T-helper 1 cell treated with Interleukin-12 subunit alpha and Interleukin-12 subunit beta and Interleukin-4 antibody, amounts not matched to agents 30 μg/mL and 1 μg/mL, for 36 hours (primary cell): ENCODE data around the gene UBAC1.

Experiments
- H3K27ac Mint-ChIP-seq: one replicate; pipeline ENCODE4 v1.8.0; 2021; ENCODE audit warnings: mild to moderate bottlenecking, mixed read lengths
- H3K27me3 Mint-ChIP-seq: one replicate; pipeline ENCODE4 v1.8.0; 2021; ENCODE audit warnings: low read depth, mixed read lengths
- H3K36me3 Mint-ChIP-seq: one replicate; pipeline ENCODE4 v1.8.0; 2021; ENCODE audit warnings: low read depth, mixed read lengths
- H3K4me1 Mint-ChIP-seq: one replicate; pipeline ENCODE4 v1.8.0; 2021; ENCODE audit warnings: low read depth, mixed read lengths
- H3K4me3 Mint-ChIP-seq: one replicate; pipeline ENCODE4 v1.8.0; 2021; ENCODE audit warnings: mild to moderate bottlenecking, moderate library complexity, mixed read lengths
- H3K9me3 Mint-ChIP-seq: one replicate; pipeline ENCODE4 v1.8.0; 2021; ENCODE audit warnings: mixed read lengths

UBAC1 gene

DNA sequence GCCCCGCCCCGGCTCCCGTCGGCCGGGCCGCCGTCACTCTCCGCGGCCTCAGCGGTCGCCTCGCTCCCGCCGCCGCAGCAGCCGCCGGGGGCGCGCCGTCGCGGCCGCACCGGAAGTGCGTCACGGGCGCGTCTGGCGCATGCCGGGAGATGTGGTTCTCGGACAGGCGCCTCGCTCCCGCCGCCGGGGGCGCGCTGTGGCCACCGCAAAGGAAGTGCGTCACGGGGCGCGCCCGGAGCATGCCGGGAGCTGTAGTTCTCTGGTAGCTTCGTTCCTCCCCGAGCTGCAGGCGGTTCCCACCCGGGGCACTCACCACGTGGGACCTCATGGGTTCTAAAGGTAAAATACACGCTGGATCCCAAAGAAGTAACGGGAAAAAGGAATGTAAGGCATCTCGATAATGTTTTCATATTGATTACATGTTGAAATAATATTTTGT lies at the start of gene UBAC1:
Gene UBAC1 (minus strand): TSS at position 97 of the 439 bp plus-strand sequence. CDS start 211 bp downstream, outside the sequence.
- peak within 1 kb of the TSS; percentile 81 for H3K27ac Mint-ChIP-seq
- no peaks in the 10 kb centered on the region for H3K9me3 Mint-ChIP-seq
- H3K36me3 Mint-ChIP-seq: no peaks in the 10 kb centered on the region
- peaks cover 17% of the 10 kb centered on the region for H3K4me1 Mint-ChIP-seq
- H3K27me3 Mint-ChIP-seq: peaks cover 9% of the 10 kb centered on the region
- peak within 1 kb of the TSS; percentile 83 for H3K4me3 Mint-ChIP-seq

DNA sequence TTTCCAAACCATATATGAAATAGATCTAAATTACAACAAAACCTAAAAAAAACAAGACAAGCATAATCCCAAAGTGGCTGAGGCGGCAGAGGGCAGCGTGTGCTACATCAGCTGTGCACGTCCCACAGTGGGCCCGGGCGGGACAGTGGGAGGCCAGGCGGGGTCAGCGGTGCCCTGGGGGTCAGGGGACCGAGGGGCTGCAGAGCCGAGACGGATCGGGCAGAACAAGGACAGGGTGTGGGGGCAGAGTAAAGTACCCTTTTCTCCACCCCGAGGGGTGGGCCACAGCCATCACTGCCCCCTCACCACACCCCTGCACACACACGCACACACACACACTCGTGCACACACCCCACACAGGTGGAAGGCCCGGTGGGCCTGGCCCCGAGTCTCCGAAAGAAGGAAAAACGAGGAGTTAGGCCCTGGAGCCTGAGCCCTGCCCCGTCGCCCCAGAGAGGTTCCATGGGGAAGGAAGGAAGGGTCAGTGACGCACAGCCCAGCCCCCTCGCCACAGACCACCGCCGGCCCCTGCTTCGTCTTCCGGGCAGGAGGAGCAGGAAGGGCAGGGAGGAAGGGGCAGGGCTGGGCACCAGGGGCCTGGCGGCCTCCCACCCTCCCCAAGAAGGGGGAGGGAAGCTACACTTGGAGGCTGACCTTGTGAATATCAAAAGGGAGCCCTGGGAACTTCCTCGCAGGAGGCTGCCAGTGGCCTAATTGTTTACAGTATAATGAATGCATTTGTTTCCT lies 49.6 kb upstream of the UBAC1 start:
- Mint-ChIP-seq H3K27ac (no peak overlapping the region), H3K4me3 (no peak overlapping the region), H3K36me3 (no peaks in the 10 kb centered on the region), H3K9me3 (no peaks in the 10 kb centered on the region), H3K27me3 (no peaks in the 10 kb centered on the region), H3K4me1 (no peaks in the 10 kb centered on the region)

GRCh38 chr9:136010176-136010575 lies 49.0 kb upstream of the UBAC1 start:
- Mint-ChIP-seq H3K27ac (no peak overlapping the region), H3K4me1 (no peaks in the 10 kb centered on the region), H3K9me3 (no peaks in the 10 kb centered on the region), H3K36me3 (no peaks in the 10 kb centered on the region), H3K4me3 (no peak overlapping the region), H3K27me3 (no peaks in the 10 kb centered on the region)

- H3K36me3 Mint-ChIP-seq: no peaks in the 10 kb centered on the region
- H3K4me1 Mint-ChIP-seq: no peaks in the 10 kb centered on the region
- H3K4me3 Mint-ChIP-seq: no peak overlapping the region
- no peaks in the 10 kb centered on the region for H3K9me3 Mint-ChIP-seq
- no peak overlapping the region for H3K27ac Mint-ChIP-seq
- H3K27me3 Mint-ChIP-seq: no peaks in the 10 kb centered on the region
Observed at GRCh38 chr9:136009516-136009915, 48.3 kb upstream of the UBAC1 start.

DNA sequence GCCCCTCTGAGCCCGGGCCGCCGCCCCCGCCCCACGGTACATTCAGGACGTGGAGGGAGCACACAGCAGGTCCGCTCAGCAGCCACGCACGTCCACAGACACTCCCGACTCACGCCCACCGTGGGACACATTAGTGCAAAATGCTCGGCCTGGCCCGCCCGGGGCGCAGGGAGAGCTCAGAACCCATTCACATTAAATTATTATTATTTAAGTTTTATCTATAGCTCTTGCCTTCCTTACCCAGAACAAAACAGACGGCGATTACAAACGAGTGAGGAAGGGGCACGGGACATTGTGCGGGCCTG lies 47.5 kb upstream of the UBAC1 start:
- Mint-ChIP-seq H3K36me3 (no peaks in the 10 kb centered on the region), H3K9me3 (no peaks in the 10 kb centered on the region), H3K27ac (no peak overlapping the region), H3K27me3 (no peaks in the 10 kb centered on the region), H3K4me1 (no peaks in the 10 kb centered on the region), H3K4me3 (no peak overlapping the region)

- Mint-ChIP-seq H3K4me1 (no peaks in the 10 kb centered on the region), H3K36me3 (no peaks in the 10 kb centered on the region), H3K27me3 (no peaks in the 10 kb centered on the region), H3K27ac (no peak overlapping the region), H3K4me3 (no peak overlapping the region), H3K9me3 (no peaks in the 10 kb centered on the region)
Observed at GRCh38 chr9:136007934-136008692, 46.9 kb upstream of the UBAC1 start.

- Mint-ChIP-seq H3K9me3 (no peaks in the 10 kb centered on the region), H3K36me3 (no peaks in the 10 kb centered on the region), H3K4me1 (no peaks in the 10 kb centered on the region), H3K4me3 (no peak overlapping the region), H3K27ac (no peak overlapping the region), H3K27me3 (no peaks in the 10 kb centered on the region)
Observed at GRCh38 chr9:136007276-136007933, 46.2 kb upstream of the UBAC1 start.

- Mint-ChIP-seq H3K4me3 (no peak overlapping the region), H3K27me3 (no peaks in the 10 kb centered on the region), H3K27ac (no peak overlapping the region), H3K9me3 (no peaks in the 10 kb centered on the region), H3K4me1 (no peaks in the 10 kb centered on the region), H3K36me3 (no peaks in the 10 kb centered on the region)
Observed at GRCh38 chr9:136006169-136006568, 45.0 kb upstream of the UBAC1 start.

DNA sequence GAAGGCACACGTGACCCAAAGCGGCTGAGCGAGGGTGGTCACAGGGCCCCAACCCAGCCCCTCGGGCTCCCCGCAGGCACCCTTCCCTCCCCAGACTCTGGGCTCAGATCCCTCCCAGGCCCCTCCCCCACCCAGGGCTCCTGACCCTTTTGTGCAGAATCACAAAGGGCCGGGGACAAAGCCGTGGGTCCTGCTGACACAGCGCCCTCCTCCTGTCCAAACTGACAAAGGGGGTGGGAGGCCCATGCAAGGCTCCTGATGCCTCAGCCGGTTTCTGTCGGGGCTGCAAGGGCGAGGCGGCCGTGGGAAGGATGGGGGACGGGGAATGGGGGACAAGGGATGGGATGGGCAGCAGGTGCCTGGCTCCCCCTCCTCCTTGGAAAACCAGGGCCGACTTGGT lies 43.5 kb upstream of the UBAC1 start:
- Mint-ChIP-seq H3K4me1 (no peaks in the 10 kb centered on the region), H3K4me3 (no peak overlapping the region), H3K9me3 (no peaks in the 10 kb centered on the region), H3K27me3 (no peaks in the 10 kb centered on the region), H3K27ac (no peak overlapping the region), H3K36me3 (no peaks in the 10 kb centered on the region)

GRCh38 chr9:136004219-136004618 lies 43.0 kb upstream of the UBAC1 start:
- Mint-ChIP-seq H3K4me3 (no peak overlapping the region), H3K27ac (no peak overlapping the region), H3K27me3 (no peaks in the 10 kb centered on the region), H3K4me1 (no peaks in the 10 kb centered on the region), H3K9me3 (no peaks in the 10 kb centered on the region), H3K36me3 (no peaks in the 10 kb centered on the region)

DNA sequence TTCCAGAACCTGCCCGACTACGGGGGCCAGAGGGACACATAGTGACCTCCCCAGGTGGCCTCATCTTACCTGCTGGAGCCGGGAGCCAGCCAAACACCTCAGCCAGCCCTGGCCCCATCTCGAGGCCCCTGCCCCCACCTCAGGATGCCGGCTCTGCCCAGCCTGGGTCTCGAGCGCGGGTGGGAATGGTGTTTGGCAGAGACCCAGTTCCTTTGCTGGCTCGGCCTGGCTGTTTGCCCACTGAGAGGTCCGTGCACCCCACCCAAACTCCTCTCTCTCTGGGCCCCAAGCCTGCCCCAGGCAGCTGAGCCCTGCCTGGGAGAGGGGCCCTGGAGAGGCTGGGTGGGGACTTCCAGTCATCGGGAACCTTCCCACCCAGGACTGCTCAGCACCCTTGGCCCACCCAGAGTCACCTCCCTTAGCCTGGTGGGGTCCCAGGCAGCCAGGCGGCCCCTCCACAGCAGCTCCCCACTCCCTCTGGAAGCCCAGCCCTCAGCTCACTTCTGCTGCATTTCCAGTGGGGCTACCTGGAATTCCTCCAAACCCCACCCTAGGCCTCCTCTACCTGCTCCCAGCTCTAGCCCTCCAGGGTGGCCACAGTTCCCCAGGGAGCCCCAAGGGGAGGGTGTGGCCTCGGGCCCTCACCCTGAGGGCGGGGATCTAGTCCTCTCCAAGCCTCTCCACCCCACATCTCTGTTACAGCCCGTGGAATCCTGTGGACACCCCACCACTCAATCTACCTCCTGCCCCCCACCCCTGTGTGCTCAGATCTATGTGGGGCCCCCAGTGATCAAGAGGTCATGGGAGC lies 42.4 kb upstream of the UBAC1 start:
- H3K4me3 Mint-ChIP-seq: no peak overlapping the region
- H3K9me3 Mint-ChIP-seq: no peaks in the 10 kb centered on the region
- H3K27me3 Mint-ChIP-seq: no peaks in the 10 kb centered on the region
- H3K27ac Mint-ChIP-seq: no peak overlapping the region
- H3K4me1 Mint-ChIP-seq: no peaks in the 10 kb centered on the region
- H3K36me3 Mint-ChIP-seq: no peaks in the 10 kb centered on the region

DNA sequence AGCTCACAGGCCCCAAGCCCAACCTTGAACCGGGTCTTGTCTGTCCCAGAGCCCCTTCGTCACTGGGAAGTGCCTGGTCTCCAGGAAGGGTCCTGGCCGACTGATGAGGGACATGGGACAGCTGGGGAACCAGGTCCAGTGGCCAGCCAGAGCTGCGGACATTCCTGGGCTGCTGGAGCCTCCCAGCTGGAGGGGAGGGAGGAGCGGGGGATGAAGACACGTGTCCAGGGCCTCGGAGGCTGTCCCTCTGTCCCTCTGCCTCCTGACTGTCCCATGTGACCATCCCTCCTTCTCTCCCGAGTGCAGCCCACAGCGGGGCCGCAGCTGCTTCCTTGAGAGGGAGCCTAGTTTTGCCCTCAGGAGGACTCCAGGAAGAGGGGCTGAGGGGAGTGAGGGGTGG lies 41.7 kb upstream of the UBAC1 start:
- Mint-ChIP-seq H3K36me3 (no peaks in the 10 kb centered on the region), H3K4me1 (no peaks in the 10 kb centered on the region)

DNA sequence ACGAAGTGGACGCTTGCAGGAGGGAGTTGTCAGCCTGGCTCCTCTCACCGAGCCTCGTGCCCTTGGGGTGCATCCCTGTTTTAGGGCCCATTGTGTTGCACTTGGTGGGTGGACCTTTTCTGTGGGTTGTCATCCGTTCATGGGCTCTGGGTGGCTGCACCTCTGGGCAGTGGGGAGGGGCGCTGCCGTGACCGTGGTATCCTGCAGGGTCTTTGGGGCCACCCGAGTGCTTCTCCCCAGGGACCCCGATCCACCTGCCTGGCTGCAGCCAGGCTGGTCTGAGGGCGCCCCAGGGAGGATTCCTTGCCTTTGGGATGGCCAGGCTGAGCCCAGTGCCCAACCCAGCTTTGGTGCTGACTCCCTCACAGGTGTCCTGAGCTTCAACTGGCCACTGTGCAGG lies 41.0 kb upstream of the UBAC1 start:
- Mint-ChIP-seq H3K4me1 (no peaks in the 10 kb centered on the region), H3K9me3 (no peaks in the 10 kb centered on the region), H3K36me3 (no peaks in the 10 kb centered on the region), H3K4me3 (no peak overlapping the region), H3K27me3 (no peaks in the 10 kb centered on the region), H3K27ac (no peak overlapping the region)

More for the DNA sequence above, 41.7 kb upstream of the UBAC1 start:
- Mint-ChIP-seq H3K27ac (no peak overlapping the region), H3K4me3 (no peak overlapping the region), H3K27me3 (no peaks in the 10 kb centered on the region), H3K9me3 (no peaks in the 10 kb centered on the region)

DNA sequence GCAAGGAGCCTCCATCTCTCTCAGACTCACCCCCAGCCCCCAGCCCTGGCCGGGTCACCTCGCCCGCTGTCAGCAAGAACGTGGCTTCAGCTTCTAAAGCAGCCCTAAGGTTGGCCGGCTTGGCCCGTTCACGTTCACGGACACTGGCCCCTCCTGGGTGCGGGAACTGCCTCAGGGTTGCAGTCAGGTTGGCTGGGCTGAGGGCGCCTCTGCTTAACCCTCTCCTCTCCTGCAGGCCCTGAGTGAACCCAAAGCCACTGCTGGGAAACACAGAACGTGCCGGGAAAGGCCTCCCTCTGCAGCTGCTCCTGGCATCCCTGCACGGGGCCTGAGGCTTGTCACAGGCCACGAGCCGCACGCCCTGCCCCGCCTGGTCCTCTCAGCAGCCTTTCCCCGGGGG lies 40.1 kb upstream of the UBAC1 start:
- H3K27ac Mint-ChIP-seq: no peak overlapping the region
- no peaks in the 10 kb centered on the region for H3K36me3 Mint-ChIP-seq
- no peaks in the 10 kb centered on the region for H3K27me3 Mint-ChIP-seq
- H3K4me1 Mint-ChIP-seq: no peaks in the 10 kb centered on the region
- H3K9me3 Mint-ChIP-seq: no peaks in the 10 kb centered on the region
- no peak overlapping the region for H3K4me3 Mint-ChIP-seq
